A673 (cell line): ENCODE data around the gene NME3. TPM values are rescaled to one million over a fixed set of nuclear protein-coding genes. Genes with fewer than 3 reads are reported as not detected.

Experiments used
- BruUV-seq: library from RNA; stranded (reverse); fragments of 400-500 nt; replicated peaks from 2 replicates; lab custom pipeline; 2021; lab: Mats Ljungman, UMichigan
- CTCF ChIA-PET: fragments of 300-600 bp; sonication (Branson Sonifier 250); formaldehyde crosslinking; loops from one replicate; lab custom pipeline; 2022; ENCODE audit warnings: antibody characterized with exemption; lab: Charles Lee
- POLR2A ChIA-PET: fragments of 300-600 bp; sonication (Branson Sonifier 250); formaldehyde crosslinking; loops from one replicate; lab custom pipeline; 2022; ENCODE audit warnings: antibody characterized with exemption; ENCODE audit not compliant: low non-redundant PET; lab: Charles Lee
- DNase-seq: peaks from one replicate; pipeline ENCODE4 v3.0.0-alpha.2; 2015; ENCODE audit warnings: low spot score
- H3K27ac ChIP-seq: fragments of 200-600 bp; sonication (generic); 2 replicates; pipeline ENCODE4 v1.5.1; 2016; ENCODE audit warnings: mixed run types, low read depth, mild to moderate bottlenecking, mixed read lengths, antibody characterized with exemption, low read length; ENCODE audit not compliant: poor library complexity, severe bottlenecking
- H3K27me3 ChIP-seq: fragments of 200-600 bp; sonication (generic); replicated peaks from 2 replicates; pipeline ENCODE4 v1.6.1; 2017; ENCODE audit warnings: mixed run types, low read depth, mild to moderate bottlenecking, mixed read lengths, antibody characterized with exemption, low read length; ENCODE audit not compliant: insufficient read depth, poor library complexity
- H3K36me3 ChIP-seq: fragments of 200-600 bp; sonication (generic); 2 replicates; pipeline ENCODE4 v1.6.1; 2016; ENCODE audit warnings: mixed run types, mild to moderate bottlenecking, mixed read lengths, antibody characterized with exemption, low read length; ENCODE audit not compliant: insufficient read depth, poor library complexity, severe bottlenecking
- H3K4me1 ChIP-seq: fragments of 200-600 bp; sonication (generic); 2 replicates; pipeline ENCODE4 v1.6.1; 2017; ENCODE audit warnings: mixed run types, mild to moderate bottlenecking, mixed read lengths, antibody characterized with exemption, low read length; ENCODE audit not compliant: insufficient read depth, poor library complexity, severe bottlenecking
- H3K4me3 ChIP-seq: fragments of 200-600 bp; sonication (generic); 2 replicates; pipeline ENCODE4 v1.5.1; 2016; ENCODE audit warnings: low read depth, mixed run types, mild to moderate bottlenecking, mixed read lengths, low read length; ENCODE audit not compliant: poor library complexity, severe bottlenecking
- H3K9me3 ChIP-seq: fragments of 200-600 bp; sonication (generic); 2 replicates; pipeline ENCODE4 v1.6.1; 2016; ENCODE audit warnings: mixed run types, low read depth, mild to moderate bottlenecking, mixed read lengths, antibody characterized with exemption, low read length; ENCODE audit not compliant: poor library complexity, severe bottlenecking
- EZH2 ChIP-seq: fragments of 200-600 bp; sonication (generic); IDR thresholded peaks from 2 replicates; pipeline ENCODE4 v1.6.1; 2017; ENCODE audit warnings: borderline replicate concordance, low read depth, mild to moderate bottlenecking, mixed read lengths, antibody characterized with exemption, low read length; ENCODE audit not compliant: poor library complexity, severe bottlenecking
- intact Hi-C: fragments of 100-400 bp; cut with micrococcal nuclease; formaldehyde crosslinking; loops from one replicate; pipeline ENCODE4 v1.10.0; 2022; ENCODE audit not compliant: unreplicated experiment
- total RNA-seq: library from RNA; stranded (reverse); gene quantifications from 2 replicates; pipeline ENCODE4 v1.2.3, GENCODE V29; 2021
- TF ChIP-seq, protein P1 (sequence below): fragments of 300-800, 200-600 bp; sonication (generic); conservative IDR thresholded peaks from 2 replicates; pipeline ENCODE4 v1.5.1; 2017; ENCODE audit warnings: low read depth, mild to moderate bottlenecking, antibody characterized with exemption, low read length, moderate library complexity, mixed read lengths

The NME3 gene
- total RNA-seq, 1 experiment from 2014 or later: 35.3 TPM

DNA sequence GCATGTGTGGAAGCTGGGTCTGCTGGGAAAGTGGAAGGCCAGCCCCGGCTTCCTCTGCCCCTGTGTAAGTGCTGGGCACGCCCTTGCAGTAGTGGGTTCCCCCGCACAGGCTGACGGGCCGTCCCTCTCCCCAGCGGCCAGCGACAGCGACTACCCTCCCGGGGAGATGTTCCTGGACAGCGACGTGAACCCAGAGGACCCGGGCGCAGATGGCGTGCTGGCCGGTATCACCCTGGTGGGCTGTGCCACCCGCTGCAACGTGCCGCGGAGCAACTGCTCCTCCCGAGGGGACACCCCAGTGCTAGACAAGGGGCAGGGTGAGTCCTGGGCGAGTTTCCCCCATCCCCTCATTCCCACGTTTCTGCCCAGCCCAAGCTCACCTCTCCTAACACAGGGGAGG is 5.5 kb downstream of the NME3 start:
- Histone ChIP-seq H3K27me3 (no peaks in the 10 kb centered on the region), H3K9me3 (no peaks in the 10 kb centered on the region), H3K4me3 (no peak overlapping the region), H3K36me3 (peaks cover 22% of the 10 kb centered on the region), H3K4me1 (peaks cover 4% of the 10 kb centered on the region), H3K27ac (no peak overlapping the region)
- ChIA-PET POLR2A (no interaction called here), CTCF (no interaction called here)
- no peak for DNase-seq
- intact Hi-C loops: no loop called here
- BruUV-seq: no TSS peak
- no peak for TF ChIP-seq EZH2
- TF ChIP-seq, protein P1, sequence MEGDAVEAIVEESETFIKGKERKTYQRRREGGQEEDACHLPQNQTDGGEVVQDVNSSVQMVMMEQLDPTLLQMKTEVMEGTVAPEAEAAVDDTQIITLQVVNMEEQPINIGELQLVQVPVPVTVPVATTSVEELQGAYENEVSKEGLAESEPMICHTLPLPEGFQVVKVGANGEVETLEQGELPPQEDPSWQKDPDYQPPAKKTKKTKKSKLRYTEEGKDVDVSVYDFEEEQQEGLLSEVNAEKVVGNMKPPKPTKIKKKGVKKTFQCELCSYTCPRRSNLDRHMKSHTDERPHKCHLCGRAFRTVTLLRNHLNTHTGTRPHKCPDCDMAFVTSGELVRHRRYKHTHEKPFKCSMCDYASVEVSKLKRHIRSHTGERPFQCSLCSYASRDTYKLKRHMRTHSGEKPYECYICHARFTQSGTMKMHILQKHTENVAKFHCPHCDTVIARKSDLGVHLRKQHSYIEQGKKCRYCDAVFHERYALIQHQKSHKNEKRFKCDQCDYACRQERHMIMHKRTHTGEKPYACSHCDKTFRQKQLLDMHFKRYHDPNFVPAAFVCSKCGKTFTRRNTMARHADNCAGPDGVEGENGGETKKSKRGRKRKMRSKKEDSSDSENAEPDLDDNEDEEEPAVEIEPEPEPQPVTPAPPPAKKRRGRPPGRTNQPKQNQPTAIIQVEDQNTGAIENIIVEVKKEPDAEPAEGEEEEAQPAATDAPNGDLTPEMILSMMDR: no peak

- TF ChIP-seq, protein P1: no peak
- TF ChIP-seq EZH2: no peak
- CTCF ChIA-PET: no interaction called here
- BruUV-seq: no TSS peak
Observed at GRCh38 chr16:1764971-1765370, 6.4 kb downstream of the NME3 start.

GRCh38 chr16:1763521-1764511 is 7.5 kb downstream of the NME3 start:
- Histone ChIP-seq H3K9me3 (no peaks in the 10 kb centered on the region), H3K4me3 (no peak overlapping the region), H3K27ac (no peak overlapping the region), H3K27me3 (no peaks in the 10 kb centered on the region), H3K36me3 (peaks cover 24% of the 10 kb centered on the region), H3K4me1 (no peaks in the 10 kb centered on the region)
- DNase-seq: peak; percentile 49
- intact Hi-C loops: no loop called here
- CTCF ChIA-PET: no interaction called here
- BruUV-seq: no TSS peak
- POLR2A ChIA-PET: no interaction called here
- TF ChIP-seq EZH2: no peak
- TF ChIP-seq, protein P1: peak; percentile 45; the same call in 1 of the 2 replicates

More at GRCh38 chr16:1764971-1765370, 6.4 kb downstream of the NME3 start:
- no peak overlapping the region for H3K4me3 ChIP-seq
- no peak overlapping the region for H3K27ac ChIP-seq
- no peak for DNase-seq
- intact Hi-C loops: no loop called here
- no peaks in the 10 kb centered on the region for H3K27me3 ChIP-seq
- POLR2A ChIA-PET: no interaction called here
- H3K9me3 ChIP-seq: no peaks in the 10 kb centered on the region
- peaks cover under 1% of the 10 kb centered on the region for H3K4me1 ChIP-seq
- peaks cover 24% of the 10 kb centered on the region for H3K36me3 ChIP-seq
